Rectal smooth muscle tissue (tissue), 1 donor: ENCODE results near the gene FAM219A.

Experiments
- H3K27ac ChIP-seq: one replicate; pipeline ENCODE4 v1.7.0; 2013; ENCODE audit warnings: low read depth, low read length, inconsistent platforms
- H3K27me3 ChIP-seq: one replicate; pipeline ENCODE4 v1.7.0; 2013; ENCODE audit warnings: low read length; ENCODE audit not compliant: control insufficient read depth, insufficient read depth
- H3K36me3 ChIP-seq: one replicate; pipeline ENCODE4 v1.7.0; 2013; ENCODE audit warnings: low read length; ENCODE audit not compliant: control insufficient read depth, insufficient read depth
- H3K4me1 ChIP-seq: one replicate; pipeline ENCODE4 v1.7.0; 2013; ENCODE audit warnings: low read length; ENCODE audit not compliant: control insufficient read depth, insufficient read depth
- H3K4me3 ChIP-seq: one replicate; pipeline ENCODE4 v1.7.0; 2013; ENCODE audit warnings: low read length
- H3K9ac ChIP-seq: one replicate; pipeline ENCODE4 v1.7.0; 2013; ENCODE audit warnings: low read length

Gene FAM219A

GRCh38 chr9:34479431-34479866 lies 21.1 kb upstream of the FAM219A start:
- Histone ChIP-seq H3K27me3 (peaks cover 3% of the 10 kb centered on the region), H3K27ac (no peak overlapping the region)

DNA sequence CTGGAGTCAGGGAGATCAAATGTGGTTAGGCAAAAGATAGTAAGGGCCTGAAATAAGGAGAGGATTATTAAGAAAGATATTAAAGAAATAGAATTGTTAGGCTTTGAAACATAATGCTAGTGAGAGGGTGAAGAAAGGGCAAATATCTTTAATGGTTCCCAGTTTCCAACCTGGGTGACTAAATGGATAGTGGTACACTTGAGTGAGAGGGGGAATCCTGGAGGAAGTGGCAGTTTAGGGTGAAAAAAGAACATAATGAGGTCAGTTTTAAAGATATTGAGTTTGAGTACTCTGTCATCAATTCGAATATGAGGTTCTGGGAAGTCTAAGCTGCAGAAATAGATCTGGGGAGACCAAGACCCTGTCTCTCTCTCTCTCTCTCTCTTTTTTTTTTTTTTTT lies 19.2 kb upstream of the FAM219A start:
- no peaks in the 10 kb centered on the region for H3K36me3 ChIP-seq
- H3K4me1 ChIP-seq: no peaks in the 10 kb centered on the region
- H3K27ac ChIP-seq: no peak overlapping the region
- no peak overlapping the region for H3K9ac ChIP-seq
- H3K27me3 ChIP-seq: peaks cover 3% of the 10 kb centered on the region
- no peak overlapping the region for H3K4me3 ChIP-seq

More at GRCh38 chr9:34479431-34479866, 21.1 kb upstream of the FAM219A start:
- Histone ChIP-seq H3K4me3 (no peak overlapping the region), H3K9ac (no peak overlapping the region), H3K36me3 (no peaks in the 10 kb centered on the region), H3K4me1 (no peaks in the 10 kb centered on the region)

GRCh38 chr9:34475097-34475496 lies 16.7 kb upstream of the FAM219A start:
- no peak overlapping the region for H3K4me3 ChIP-seq
- peaks cover 3% of the 10 kb centered on the region for H3K27me3 ChIP-seq
- H3K9ac ChIP-seq: no peak overlapping the region
- no peaks in the 10 kb centered on the region for H3K36me3 ChIP-seq
- no peak overlapping the region for H3K27ac ChIP-seq
- no peaks in the 10 kb centered on the region for H3K4me1 ChIP-seq

- Histone ChIP-seq H3K9ac (no peak overlapping the region), H3K27me3 (no peaks in the 10 kb centered on the region), H3K4me3 (no peak overlapping the region), H3K4me1 (no peaks in the 10 kb centered on the region), H3K36me3 (no peaks in the 10 kb centered on the region), H3K27ac (no peak overlapping the region)
Measured at GRCh38 chr9:34465468-34465867, 7.1 kb upstream of the FAM219A start.

- Histone ChIP-seq H3K4me1 (no peaks in the 10 kb centered on the region), H3K4me3 (no peak overlapping the region), H3K9ac (no peak overlapping the region), H3K36me3 (no peaks in the 10 kb centered on the region), H3K27me3 (no peaks in the 10 kb centered on the region), H3K27ac (no peak overlapping the region)
Measured at GRCh38 chr9:34464571-34464970, 6.2 kb upstream of the FAM219A start.

DNA sequence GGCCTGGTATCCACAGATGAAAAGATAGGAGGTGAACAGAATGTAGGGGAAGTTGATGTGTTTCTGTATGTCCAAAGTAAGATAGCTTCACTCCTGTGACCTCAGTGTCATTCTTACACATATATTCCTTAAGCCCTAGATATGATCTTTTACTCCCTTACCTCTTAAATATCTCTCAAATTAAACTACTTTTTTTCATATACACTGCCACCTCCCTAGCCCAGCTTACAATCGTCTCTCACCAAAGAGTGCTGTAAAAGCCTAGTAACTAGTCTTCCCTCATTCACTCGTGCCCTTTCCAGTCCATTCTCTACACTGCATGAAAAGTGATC lies 5.5 kb upstream of the FAM219A start:
- H3K4me1 ChIP-seq: no peaks in the 10 kb centered on the region
- no peaks in the 10 kb centered on the region for H3K36me3 ChIP-seq
- no peak overlapping the region for H3K4me3 ChIP-seq
- H3K9ac ChIP-seq: no peak overlapping the region
- no peak overlapping the region for H3K27ac ChIP-seq
- H3K27me3 ChIP-seq: no peaks in the 10 kb centered on the region

- no peaks in the 10 kb centered on the region for H3K27me3 ChIP-seq
- no peak overlapping the region for H3K9ac ChIP-seq
- no peak overlapping the region for H3K27ac ChIP-seq
- H3K4me1 ChIP-seq: no peaks in the 10 kb centered on the region
- no peaks in the 10 kb centered on the region for H3K36me3 ChIP-seq
- H3K4me3 ChIP-seq: no peak overlapping the region
Measured at GRCh38 chr9:34463098-34463900, 4.9 kb upstream of the FAM219A start.

GRCh38 chr9:34459941-34460340 lies 1.6 kb upstream of the FAM219A start:
- Histone ChIP-seq H3K27ac (no peak overlapping the region), H3K4me1 (peaks cover 5% of the 10 kb centered on the region), H3K36me3 (no peaks in the 10 kb centered on the region), H3K27me3 (peaks cover 3% of the 10 kb centered on the region), H3K4me3 (no peak overlapping the region), H3K9ac (no peak overlapping the region)

GRCh38 chr9:34459356-34459755 lies 986 bp upstream of the FAM219A start:
- Histone ChIP-seq H3K9ac (no peak overlapping the region), H3K36me3 (no peaks in the 10 kb centered on the region), H3K4me1 (peaks cover 5% of the 10 kb centered on the region), H3K27ac (no peak overlapping the region), H3K27me3 (peaks cover 3% of the 10 kb centered on the region), H3K4me3 (no peak overlapping the region)

GRCh38 chr9:34458959-34459340 lies 580 bp upstream of the FAM219A start:
- H3K4me3 ChIP-seq: peak overlapping the region; percentile 55
- H3K4me1 ChIP-seq: peaks cover 5% of the 10 kb centered on the region
- H3K9ac ChIP-seq: no peak overlapping the region
- no peaks in the 10 kb centered on the region for H3K36me3 ChIP-seq
- no peak overlapping the region for H3K27ac ChIP-seq
- peaks cover 3% of the 10 kb centered on the region for H3K27me3 ChIP-seq

- Histone ChIP-seq H3K27me3 (peaks cover 3% of the 10 kb centered on the region), H3K27ac (peak overlapping the region; percentile 54), H3K4me1 (peaks cover 5% of the 10 kb centered on the region), H3K36me3 (no peaks in the 10 kb centered on the region), H3K4me3 (peak overlapping the region; percentile 87), H3K9ac (peak overlapping the region; percentile 61)
Measured at GRCh38 chr9:34457266-34458012, 931 bp downstream of the FAM219A start.

DNA sequence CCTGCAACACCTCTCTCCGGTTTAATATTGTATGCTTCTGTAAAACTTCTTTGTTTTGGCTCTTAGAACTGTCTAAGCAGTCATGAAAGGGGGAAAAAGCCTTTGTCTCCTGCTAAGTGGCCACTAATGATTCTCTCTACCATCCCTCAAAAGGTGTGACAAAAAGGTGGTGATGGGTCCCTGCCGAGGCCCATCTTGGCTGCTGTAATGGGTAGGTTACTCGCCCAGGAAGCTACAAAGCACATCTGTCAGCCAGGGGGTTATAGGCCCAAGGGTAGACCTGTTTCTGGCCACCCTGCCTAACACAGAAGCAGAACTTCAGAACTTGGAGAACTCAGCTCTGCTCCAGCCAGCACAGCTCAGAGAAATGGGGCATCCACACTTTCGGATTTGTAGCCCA lies 1.6 kb downstream of the FAM219A start:
- H3K27me3 ChIP-seq: peaks cover 3% of the 10 kb centered on the region
- peak overlapping the region; percentile 87 for H3K4me3 ChIP-seq
- H3K36me3 ChIP-seq: no peaks in the 10 kb centered on the region
- H3K9ac ChIP-seq: no peak overlapping the region
- H3K27ac ChIP-seq: peak overlapping the region; percentile 41
- peaks cover 5% of the 10 kb centered on the region for H3K4me1 ChIP-seq

DNA sequence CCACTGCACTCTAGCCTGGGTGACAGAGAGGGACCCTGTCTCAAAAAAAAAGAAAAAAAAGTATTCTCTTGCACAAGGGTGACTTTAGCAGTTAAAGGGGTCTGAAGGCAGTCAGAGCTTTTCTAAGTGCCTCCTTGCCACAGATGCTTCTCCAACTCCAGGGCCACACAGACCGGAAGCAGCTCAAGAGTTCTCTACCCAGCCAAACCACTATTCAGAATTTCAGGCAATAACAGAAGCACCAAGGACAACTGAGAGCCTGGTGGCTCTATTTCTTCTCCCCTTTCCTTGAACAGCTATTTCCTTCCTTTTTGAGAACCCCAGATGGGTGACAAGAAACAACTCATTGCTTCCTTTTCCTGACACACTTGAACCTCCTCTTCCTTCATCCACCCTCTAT lies 2.2 kb downstream of the FAM219A start:
- peaks cover 5% of the 10 kb centered on the region for H3K4me1 ChIP-seq
- H3K27me3 ChIP-seq: peaks cover 3% of the 10 kb centered on the region
- H3K36me3 ChIP-seq: no peaks in the 10 kb centered on the region
- H3K27ac ChIP-seq: no peak overlapping the region
- H3K4me3 ChIP-seq: no peak overlapping the region
- no peak overlapping the region for H3K9ac ChIP-seq
